ENCODE data around the gene ORC6.
"Not testable (repeated sequence)": the region's sequence is repeated elsewhere in the genome, so short reads cannot be mapped to it uniquely, and the experiment has no call there.

DNA sequence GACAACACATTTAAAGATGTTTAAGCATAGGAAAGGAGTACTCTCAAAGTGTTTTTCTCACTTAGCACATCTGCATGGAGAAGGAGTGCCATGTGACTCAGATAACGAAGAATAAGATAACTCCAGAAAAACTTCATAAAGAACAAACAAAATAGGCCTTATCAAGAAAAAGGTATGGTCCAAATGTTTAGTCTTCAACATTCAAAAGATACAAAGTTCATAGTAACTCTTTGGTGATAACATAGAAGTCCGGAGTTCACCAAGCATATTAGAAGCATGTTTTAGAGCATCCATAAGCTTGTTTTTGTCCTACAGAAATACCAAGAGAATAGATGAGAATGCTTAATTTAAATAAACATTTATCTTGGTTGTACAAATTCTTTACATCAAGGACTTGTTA is 7.6 kb upstream of the ORC6 start:
- TF ChIP-seq POLR2A (IDR thresholded peaks at IDR 0.05): not testable (repeated sequence)
- TF ChIP-seq, protein P1, sequence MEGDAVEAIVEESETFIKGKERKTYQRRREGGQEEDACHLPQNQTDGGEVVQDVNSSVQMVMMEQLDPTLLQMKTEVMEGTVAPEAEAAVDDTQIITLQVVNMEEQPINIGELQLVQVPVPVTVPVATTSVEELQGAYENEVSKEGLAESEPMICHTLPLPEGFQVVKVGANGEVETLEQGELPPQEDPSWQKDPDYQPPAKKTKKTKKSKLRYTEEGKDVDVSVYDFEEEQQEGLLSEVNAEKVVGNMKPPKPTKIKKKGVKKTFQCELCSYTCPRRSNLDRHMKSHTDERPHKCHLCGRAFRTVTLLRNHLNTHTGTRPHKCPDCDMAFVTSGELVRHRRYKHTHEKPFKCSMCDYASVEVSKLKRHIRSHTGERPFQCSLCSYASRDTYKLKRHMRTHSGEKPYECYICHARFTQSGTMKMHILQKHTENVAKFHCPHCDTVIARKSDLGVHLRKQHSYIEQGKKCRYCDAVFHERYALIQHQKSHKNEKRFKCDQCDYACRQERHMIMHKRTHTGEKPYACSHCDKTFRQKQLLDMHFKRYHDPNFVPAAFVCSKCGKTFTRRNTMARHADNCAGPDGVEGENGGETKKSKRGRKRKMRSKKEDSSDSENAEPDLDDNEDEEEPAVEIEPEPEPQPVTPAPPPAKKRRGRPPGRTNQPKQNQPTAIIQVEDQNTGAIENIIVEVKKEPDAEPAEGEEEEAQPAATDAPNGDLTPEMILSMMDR (IDR thresholded peaks at IDR 0.05): not testable (repeated sequence)

Data from body of pancreas (tissue), 4 donors.